Fibroblast of lung (primary cell): ENCODE measurements around the gene RNF186.

Experiments
- EZH2 ChIP-seq: IDR thresholded peaks from 2 replicates; pipeline ENCODE4 v1.5.1; 2012; ENCODE audit warnings: low read length, control low read depth, mild to moderate bottlenecking; ENCODE audit errors: missing control alignments
- TF ChIP-seq, protein P1 (sequence below), 2 donors: IDR thresholded peaks in 1 of 2; conservative IDR thresholded peaks in 1 of 2; 1 replicate in 1 of 2; 2 replicates in 1 of 2; pipeline ENCODE4 v1.5.1; 2011 to 2012; ENCODE audit warnings: low read length in 2 of 2, control low read depth in 1 of 2, inconsistent platforms in 1 of 2, low read depth in 1 of 2, mild to moderate bottlenecking in 1 of 2

GRCh38 chr1:19864570-19865160 is 49.6 kb upstream of the RNF186 start:
- TF ChIP-seq, protein P1, sequence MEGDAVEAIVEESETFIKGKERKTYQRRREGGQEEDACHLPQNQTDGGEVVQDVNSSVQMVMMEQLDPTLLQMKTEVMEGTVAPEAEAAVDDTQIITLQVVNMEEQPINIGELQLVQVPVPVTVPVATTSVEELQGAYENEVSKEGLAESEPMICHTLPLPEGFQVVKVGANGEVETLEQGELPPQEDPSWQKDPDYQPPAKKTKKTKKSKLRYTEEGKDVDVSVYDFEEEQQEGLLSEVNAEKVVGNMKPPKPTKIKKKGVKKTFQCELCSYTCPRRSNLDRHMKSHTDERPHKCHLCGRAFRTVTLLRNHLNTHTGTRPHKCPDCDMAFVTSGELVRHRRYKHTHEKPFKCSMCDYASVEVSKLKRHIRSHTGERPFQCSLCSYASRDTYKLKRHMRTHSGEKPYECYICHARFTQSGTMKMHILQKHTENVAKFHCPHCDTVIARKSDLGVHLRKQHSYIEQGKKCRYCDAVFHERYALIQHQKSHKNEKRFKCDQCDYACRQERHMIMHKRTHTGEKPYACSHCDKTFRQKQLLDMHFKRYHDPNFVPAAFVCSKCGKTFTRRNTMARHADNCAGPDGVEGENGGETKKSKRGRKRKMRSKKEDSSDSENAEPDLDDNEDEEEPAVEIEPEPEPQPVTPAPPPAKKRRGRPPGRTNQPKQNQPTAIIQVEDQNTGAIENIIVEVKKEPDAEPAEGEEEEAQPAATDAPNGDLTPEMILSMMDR (conservative IDR thresholded peaks at IDR 0.05 in 1 of 2, IDR thresholded peaks at IDR 0.05 in 1 of 2; ENCODE audit: low read depth in 1 of 2, low read length in 2 of 2): no peak
- no peak for TF ChIP-seq EZH2
